Measurements from ENCODE around the gene CD226.
A peak's percentile ranks its signal among the peaks of the same experiment; 100 is the strongest.
"Not testable (repeated sequence)": the region's sequence is repeated elsewhere in the genome, so short reads cannot be mapped to it uniquely, and the experiment has no call there.

Gene CD226

GRCh38 chr18:69956665-69957620 lies 9.3 kb upstream of the CD226 start:
- DNase-seq (ENCODE audit: low spot score) = no peak

DNA sequence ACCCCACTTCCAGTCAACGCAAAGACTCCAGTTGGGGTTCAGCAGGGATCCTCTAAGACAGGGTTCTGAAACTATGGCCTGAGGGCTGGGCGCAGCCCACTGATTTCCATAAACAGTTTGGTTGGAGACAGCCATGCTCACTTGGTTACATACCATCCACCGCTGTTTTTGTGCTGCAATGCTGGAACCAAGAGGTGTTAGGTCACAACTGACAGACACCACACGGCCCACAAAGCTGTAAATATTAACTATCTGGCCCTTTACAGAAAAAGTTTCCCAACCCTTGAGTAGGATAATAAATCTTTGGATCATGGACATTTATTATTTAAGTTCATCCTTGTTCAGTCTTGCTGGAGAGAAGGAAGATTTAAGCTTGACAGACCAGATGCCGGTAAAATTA lies 8.4 kb upstream of the CD226 start:
- no peak for DNase-seq (ENCODE audit: low spot score)

- DNase-seq (ENCODE audit: low spot score) = no peak
Measured at GRCh38 chr18:69954719-69955480, 7.2 kb upstream of the CD226 start.

GRCh38 chr18:69953191-69953590 lies 5.5 kb upstream of the CD226 start:
- no peak for DNase-seq (ENCODE audit: low spot score)

GRCh38 chr18:69951182-69951581 lies 3.5 kb upstream of the CD226 start:
- DNase-seq (ENCODE audit: low spot score) = no peak

DNA sequence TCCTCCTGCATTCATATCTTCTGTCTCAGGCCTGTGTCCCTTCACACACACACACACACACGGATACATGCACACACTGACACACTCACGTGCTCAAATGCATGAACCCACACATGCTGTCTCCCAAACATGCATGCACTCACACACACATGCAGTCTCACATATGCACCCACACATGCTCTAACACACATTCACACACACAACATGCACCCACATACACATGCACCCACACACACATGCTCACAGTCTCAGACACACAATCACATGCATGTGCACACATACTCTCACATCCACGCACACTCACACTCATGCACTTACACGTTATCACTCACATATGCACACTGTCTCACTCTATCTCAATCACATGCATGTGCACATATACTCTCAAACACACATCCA lies 1.9 kb upstream of the CD226 start:
- DNase-seq (ENCODE audit: low spot score) = no peak

GRCh38 chr18:69948919-69949537 lies 1.4 kb upstream of the CD226 start:
- DNase-seq (ENCODE audit: low spot score) = peak; percentile 56

- no peak for DNase-seq (ENCODE audit: low spot score)
Measured at GRCh38 chr18:69948256-69948655, 583 bp upstream of the CD226 start.

DNA sequence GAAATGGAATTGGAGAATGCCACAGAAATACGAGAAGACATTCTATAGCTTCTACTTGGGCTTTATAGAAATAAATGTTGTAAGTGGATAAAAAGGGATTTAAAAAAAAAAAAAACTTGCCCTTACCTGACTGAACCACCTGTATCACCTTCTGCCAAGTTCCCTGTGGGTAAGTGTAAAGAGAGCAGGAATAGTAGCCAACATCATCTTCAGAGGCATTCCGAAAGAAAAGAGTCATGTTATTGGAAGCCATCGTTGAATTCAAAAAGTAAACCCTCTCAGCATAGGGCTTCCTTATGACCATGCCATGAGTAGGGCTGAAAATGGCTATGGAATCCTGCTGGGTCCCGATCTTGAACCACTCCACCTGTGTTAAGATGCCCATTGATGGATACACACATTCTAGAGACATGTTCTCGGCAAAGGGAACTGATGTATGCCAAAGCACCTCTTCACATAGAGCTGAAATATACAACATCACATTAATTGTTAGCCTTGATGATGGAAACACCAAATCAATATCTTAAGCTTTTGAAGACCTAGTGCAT lies 991 bp downstream of the CD226 start:
- no peak for DNase-seq (ENCODE audit: low spot score)

- no peak for DNase-seq (ENCODE audit: low spot score)
Measured at GRCh38 chr18:69945220-69946114, 2.2 kb downstream of the CD226 start.

DNA sequence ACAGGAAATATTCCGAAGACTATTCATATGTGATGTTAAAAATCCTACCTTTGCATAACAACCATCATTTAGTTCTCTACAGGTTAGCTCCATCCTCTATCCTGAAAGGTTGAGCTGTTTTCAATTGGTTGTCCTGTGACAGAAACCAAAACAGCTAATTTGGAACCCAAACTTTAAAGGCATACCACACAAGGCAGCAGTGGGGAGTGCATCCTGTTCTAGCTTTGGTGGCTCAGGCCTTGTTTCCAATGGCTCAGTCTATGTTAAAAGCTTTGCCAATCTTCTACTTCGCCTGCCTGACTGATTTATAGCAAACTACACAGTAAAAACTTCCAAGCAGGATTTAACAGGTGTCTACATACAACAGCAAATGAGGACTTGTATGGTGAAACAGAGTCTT lies 3.2 kb downstream of the CD226 start:
- no peak for DNase-seq (ENCODE audit: low spot score)

- DNase-seq (ENCODE audit: low spot score) = no peak
Measured at GRCh38 chr18:69943021-69943420, 4.7 kb downstream of the CD226 start.

DNA sequence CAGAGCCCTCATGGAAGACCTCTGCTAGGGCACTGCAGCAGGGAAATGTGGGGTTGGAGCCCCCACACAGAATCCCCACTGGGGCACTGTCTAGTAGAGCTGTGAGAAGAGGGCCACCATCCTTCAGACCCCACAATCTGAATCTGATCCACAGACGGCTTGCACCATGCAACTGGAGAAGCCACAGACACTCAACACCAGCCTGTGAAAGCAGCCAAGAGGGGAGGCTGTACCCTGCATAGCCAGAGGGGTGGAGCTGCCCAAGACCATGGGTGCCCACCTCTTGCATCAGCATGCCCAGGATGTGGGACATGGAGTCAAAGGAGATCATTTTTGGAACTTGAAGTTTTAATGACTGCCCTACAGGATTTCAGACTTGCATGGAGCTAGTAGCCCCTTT lies 6.5 kb downstream of the CD226 start:
- DNase-seq (ENCODE audit: low spot score) = no peak

DNA sequence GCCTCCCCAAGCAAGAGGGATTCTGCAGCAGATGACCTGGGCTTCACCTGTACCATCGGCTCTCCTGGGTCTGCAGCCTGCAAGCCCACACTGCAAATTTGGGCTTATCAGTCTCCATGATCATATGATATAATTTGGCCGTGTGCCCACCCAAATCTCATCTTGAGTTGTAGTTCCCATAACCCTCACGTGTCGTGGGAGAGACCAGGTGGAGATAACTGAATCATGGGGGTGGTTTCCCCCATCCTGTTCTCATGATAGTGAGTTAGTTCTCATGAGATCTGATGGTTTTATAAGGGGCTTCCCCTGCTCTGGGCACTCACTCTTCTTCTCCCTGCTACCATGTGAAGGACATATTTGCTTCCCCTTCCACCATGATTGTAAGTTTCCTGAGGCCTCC lies 7.9 kb downstream of the CD226 start:
- not testable (repeated sequence) for DNase-seq (ENCODE audit: low spot score)

DNA sequence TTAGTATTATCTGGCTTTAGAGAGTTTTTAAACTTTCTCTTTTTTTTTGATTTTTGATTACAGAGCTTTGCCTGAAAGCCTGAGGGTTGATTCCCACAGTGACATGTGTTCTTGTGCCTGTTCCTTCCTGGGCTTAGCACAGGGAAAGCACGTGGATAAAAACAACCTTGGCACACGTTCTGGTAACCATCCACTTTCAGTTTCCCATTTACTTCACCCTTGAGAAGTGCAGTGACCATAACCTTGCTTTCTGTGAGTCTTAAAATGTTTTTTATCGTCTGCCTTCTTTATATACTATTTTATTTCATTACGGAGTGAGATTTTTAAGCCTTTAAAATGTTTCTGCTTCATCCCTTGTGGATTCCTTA lies 11.5 kb downstream of the CD226 start:
- DNase-seq (ENCODE audit: low spot score) = no peak

GRCh38 chr18:69935319-69936190 lies 12.1 kb downstream of the CD226 start:
- DNase-seq (ENCODE audit: low spot score) = no peak

GRCh38 chr18:69934601-69935265 lies 12.9 kb downstream of the CD226 start:
- no peak for DNase-seq (ENCODE audit: low spot score)

- DNase-seq (ENCODE audit: low spot score) = no peak
Measured at GRCh38 chr18:69929041-69929774, 18.5 kb downstream of the CD226 start.

DNA sequence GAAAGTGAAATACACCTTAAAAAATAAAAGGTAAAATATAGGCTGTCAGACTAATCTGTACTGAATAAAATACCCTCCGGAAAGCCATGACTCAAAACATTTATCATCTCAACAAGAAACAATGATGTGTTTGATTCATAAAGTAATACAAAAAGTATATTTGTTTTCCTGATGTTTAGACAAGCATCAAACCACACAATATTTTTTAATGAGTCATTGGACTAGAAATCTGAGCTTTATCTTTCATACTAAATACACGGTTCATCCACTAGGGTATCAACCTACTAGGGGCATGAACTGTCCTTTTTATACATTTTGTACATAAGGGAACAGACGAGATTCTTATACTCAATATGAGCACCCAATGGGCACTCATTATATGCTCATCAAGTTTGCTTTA lies 31.3 kb downstream of the CD226 start:
- no peak for DNase-seq (ENCODE audit: low spot score)

All from Ammon's horn (tissue), 1 donor.